Measurements from ENCODE around the gene WNK1. TPM values are rescaled to one million over a fixed set of nuclear protein-coding genes. Genes with fewer than 3 reads are reported as not detected.

WNK1 gene
- total RNA-seq, 1 donor from 2014 or later = 248 TPM

DNA sequence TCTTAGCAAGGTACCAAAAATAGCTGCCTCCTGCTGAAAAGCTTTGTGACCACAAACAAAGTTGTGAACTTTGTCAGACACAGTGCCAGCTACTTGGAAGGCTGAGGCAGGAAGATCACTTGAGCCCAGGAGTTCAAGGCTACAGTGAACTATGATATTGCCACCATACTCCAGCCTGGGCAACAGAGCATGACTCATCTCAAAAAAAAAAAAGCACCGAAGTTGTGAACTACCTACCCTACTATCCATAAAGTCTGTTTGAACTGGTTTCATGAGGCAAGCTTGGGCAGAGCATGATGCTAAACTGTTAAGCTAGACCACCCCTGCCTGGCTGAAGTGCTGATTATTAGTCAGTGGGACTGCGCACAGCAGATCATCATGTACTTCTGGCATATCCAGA is 121.6 kb downstream of the WNK1 start:
- no peak for DNase-seq (ENCODE audit: low spot score, unreplicated experiment)
- Mint-ChIP-seq H3K36me3 (ENCODE audit: insufficient read depth) (peaks cover 21% of the 10 kb centered on the region), H3K27ac (no peak overlapping the region), H3K9me3 (ENCODE audit: low read depth) (no peaks in the 10 kb centered on the region), H3K4me1 (ENCODE audit: low read depth) (peaks cover 1% of the 10 kb centered on the region), H3K4me3 (ENCODE audit: low read depth) (no peak overlapping the region), H3K27me3 (no peaks in the 10 kb centered on the region)
- TF ChIP-seq, protein P1, sequence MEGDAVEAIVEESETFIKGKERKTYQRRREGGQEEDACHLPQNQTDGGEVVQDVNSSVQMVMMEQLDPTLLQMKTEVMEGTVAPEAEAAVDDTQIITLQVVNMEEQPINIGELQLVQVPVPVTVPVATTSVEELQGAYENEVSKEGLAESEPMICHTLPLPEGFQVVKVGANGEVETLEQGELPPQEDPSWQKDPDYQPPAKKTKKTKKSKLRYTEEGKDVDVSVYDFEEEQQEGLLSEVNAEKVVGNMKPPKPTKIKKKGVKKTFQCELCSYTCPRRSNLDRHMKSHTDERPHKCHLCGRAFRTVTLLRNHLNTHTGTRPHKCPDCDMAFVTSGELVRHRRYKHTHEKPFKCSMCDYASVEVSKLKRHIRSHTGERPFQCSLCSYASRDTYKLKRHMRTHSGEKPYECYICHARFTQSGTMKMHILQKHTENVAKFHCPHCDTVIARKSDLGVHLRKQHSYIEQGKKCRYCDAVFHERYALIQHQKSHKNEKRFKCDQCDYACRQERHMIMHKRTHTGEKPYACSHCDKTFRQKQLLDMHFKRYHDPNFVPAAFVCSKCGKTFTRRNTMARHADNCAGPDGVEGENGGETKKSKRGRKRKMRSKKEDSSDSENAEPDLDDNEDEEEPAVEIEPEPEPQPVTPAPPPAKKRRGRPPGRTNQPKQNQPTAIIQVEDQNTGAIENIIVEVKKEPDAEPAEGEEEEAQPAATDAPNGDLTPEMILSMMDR (IDR thresholded peaks at IDR 0.05; ENCODE audit: unreplicated experiment) = no peak

DNA sequence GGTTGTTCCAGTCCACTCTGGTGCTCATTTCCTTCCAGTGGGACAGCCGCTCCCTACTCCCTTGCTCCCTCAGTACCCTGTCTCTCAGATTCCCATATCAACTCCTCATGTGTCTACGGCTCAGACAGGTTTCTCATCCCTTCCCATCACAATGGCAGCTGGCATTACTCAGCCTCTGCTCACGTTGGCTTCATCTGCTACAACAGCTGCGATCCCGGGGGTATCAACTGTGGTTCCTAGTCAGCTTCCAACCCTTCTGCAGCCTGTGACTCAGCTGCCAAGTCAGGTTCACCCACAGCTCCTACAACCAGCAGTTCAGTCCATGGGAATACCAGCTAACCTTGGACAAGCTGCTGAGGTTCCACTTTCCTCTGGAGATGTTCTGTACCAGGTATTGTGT is 127.3 kb downstream of the WNK1 start:
- peaks cover 39% of the 10 kb centered on the region for H3K36me3 Mint-ChIP-seq (ENCODE audit: insufficient read depth)
- H3K27ac Mint-ChIP-seq = no peak overlapping the region
- no peaks in the 10 kb centered on the region for H3K27me3 Mint-ChIP-seq
- TF ChIP-seq, protein P1 (IDR thresholded peaks at IDR 0.05; ENCODE audit: unreplicated experiment) = no peak
- H3K4me1 Mint-ChIP-seq (ENCODE audit: low read depth) = no peaks in the 10 kb centered on the region
- H3K9me3 Mint-ChIP-seq (ENCODE audit: low read depth) = no peaks in the 10 kb centered on the region
- DNase-seq (ENCODE audit: low spot score, unreplicated experiment) = no peak
- no peak overlapping the region for H3K4me3 Mint-ChIP-seq (ENCODE audit: low read depth)

DNA sequence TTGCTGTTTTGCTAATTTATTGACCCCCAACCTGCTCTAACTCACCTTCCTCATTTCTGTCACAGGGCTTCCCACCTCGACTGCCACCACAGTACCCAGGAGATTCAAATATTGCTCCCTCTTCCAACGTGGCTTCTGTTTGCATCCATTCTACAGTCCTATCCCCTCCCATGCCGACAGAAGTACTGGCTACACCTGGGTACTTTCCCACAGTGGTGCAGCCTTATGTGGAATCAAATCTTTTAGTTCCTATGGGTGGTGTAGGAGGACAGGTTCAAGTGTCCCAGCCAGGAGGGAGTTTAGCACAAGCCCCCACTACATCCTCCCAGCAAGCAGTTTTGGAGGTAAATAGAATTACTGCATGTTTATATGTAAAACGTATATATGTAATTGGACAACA is 128.3 kb downstream of the WNK1 start:
- H3K4me1 Mint-ChIP-seq (ENCODE audit: low read depth) = no peaks in the 10 kb centered on the region
- no peaks in the 10 kb centered on the region for H3K27me3 Mint-ChIP-seq
- peak overlapping the region; percentile 0 for H3K27ac Mint-ChIP-seq
- no peak for DNase-seq (ENCODE audit: low spot score, unreplicated experiment)
- H3K9me3 Mint-ChIP-seq (ENCODE audit: low read depth) = no peaks in the 10 kb centered on the region
- TF ChIP-seq, protein P1 (IDR thresholded peaks at IDR 0.05; ENCODE audit: unreplicated experiment) = no peak
- no peak overlapping the region for H3K4me3 Mint-ChIP-seq (ENCODE audit: low read depth)
- peaks cover 48% of the 10 kb centered on the region for H3K36me3 Mint-ChIP-seq (ENCODE audit: insufficient read depth)

DNA sequence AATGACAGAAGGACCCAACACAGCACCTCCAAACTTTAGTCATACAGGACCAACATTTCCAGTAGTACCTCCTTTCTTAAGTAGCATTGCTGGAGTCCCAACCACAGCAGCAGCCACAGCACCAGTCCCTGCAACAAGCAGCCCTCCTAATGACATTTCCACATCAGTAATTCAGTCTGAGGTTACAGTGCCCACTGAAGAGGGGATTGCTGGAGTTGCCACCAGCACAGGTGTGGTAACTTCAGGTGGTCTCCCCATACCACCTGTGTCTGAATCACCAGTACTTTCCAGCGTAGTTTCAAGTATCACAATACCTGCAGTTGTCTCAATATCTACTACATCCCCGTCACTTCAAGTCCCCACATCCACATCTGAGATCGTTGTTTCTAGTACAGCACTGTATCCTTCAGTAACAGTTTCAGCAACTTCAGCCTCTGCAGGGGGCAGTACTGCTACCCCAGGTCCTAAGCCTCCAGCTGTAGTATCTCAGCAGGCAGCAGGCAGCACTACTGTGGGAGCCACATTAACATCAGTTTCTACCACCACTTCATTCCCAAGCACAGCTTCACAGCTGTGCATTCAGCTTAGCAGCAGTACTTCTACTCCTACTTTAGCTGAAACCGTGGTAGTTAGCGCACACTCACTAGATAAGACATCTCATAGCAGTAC is 132.5 kb downstream of the WNK1 start:
- DNase-seq (ENCODE audit: low spot score, unreplicated experiment) = no peak
- H3K9me3 Mint-ChIP-seq (ENCODE audit: low read depth) = no peaks in the 10 kb centered on the region
- TF ChIP-seq, protein P1 (IDR thresholded peaks at IDR 0.05; ENCODE audit: unreplicated experiment) = no peak
- no peak overlapping the region for H3K4me3 Mint-ChIP-seq (ENCODE audit: low read depth)
- no peaks in the 10 kb centered on the region for H3K4me1 Mint-ChIP-seq (ENCODE audit: low read depth)
- no peaks in the 10 kb centered on the region for H3K27me3 Mint-ChIP-seq
- H3K36me3 Mint-ChIP-seq (ENCODE audit: insufficient read depth) = peaks cover 58% of the 10 kb centered on the region
- H3K27ac Mint-ChIP-seq = no peak overlapping the region

DNA sequence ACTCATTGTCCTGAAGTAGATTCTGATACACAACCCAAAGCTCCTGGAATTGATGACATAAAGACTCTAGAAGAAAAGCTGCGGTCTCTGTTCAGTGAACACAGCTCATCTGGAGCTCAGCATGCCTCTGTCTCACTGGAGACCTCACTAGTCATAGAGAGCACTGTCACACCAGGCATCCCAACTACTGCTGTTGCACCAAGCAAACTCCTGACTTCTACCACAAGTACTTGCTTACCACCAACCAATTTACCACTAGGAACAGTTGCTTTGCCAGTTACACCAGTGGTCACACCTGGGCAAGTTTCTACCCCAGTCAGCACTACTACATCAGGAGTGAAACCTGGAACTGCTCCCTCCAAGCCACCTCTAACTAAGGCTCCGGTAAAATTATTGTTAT is 133.3 kb downstream of the WNK1 start:
- H3K4me1 Mint-ChIP-seq (ENCODE audit: low read depth) = no peaks in the 10 kb centered on the region
- peaks cover 61% of the 10 kb centered on the region for H3K36me3 Mint-ChIP-seq (ENCODE audit: insufficient read depth)
- H3K27me3 Mint-ChIP-seq = no peaks in the 10 kb centered on the region
- H3K9me3 Mint-ChIP-seq (ENCODE audit: low read depth) = no peaks in the 10 kb centered on the region
- TF ChIP-seq, protein P1 (IDR thresholded peaks at IDR 0.05; ENCODE audit: unreplicated experiment) = no peak
- no peak overlapping the region for H3K4me3 Mint-ChIP-seq (ENCODE audit: low read depth)
- H3K27ac Mint-ChIP-seq = no peak overlapping the region
- DNase-seq (ENCODE audit: low spot score, unreplicated experiment) = no peak

All from progenitor cell of endocrine pancreas (in vitro differentiated cells).